SK-N-SH (cell line): Measurements from ENCODE around the gene IL11. TPM values are rescaled to one million over a fixed set of nuclear protein-coding genes. Genes with fewer than 3 reads are reported as not detected.

Source experiments
- CTCF ChIA-PET: fragments of 300-600, 350-600 bp; formaldehyde crosslinking; extraction: SDS; loops from one replicate; lab custom pipeline; 2021; lab: Yijun Ruan, JAX
- POLR2A ChIA-PET: fragments of 350-600 bp; sonication (Branson Sonifier 250); formaldehyde crosslinking; extraction: SDS; loops from one replicate; lab custom pipeline; 2020; ENCODE audit warnings: antibody characterized with exemption, inconsistent platforms; lab: Yijun Ruan, JAX
- DNase-seq: peaks from one replicate; pipeline ENCODE4 v3.0.0; 2012
- H2AFZ ChIP-seq: fragments of 200-600 bp; sonication (generic); 2 replicates; pipeline ENCODE4 v1.8.1; 2016; ENCODE audit warnings: antibody characterized with exemption, mild to moderate bottlenecking, low read depth
- H3F3A ChIP-seq: fragments of 200-600 bp; sonication (generic); replicated peaks from 2 replicates; pipeline ENCODE3; 2016; ENCODE audit warnings: antibody characterized with exemption, mild to moderate bottlenecking; ENCODE audit not compliant: insufficient read depth
- H3K27ac ChIP-seq, 2 experiments: fragments of 200-500 bp in 1 of 2; fragments of 200-600 bp in 1 of 2; sonication (Bioruptor generic) in 1 of 2; sonication (generic), shearing (Covaris generic) in 1 of 2; 2 replicates each; pipeline versions ENCODE4 v1.5.1 to v1.6.1; 2014 to 2016; ENCODE audit warnings: low read depth in 2 of 2, inconsistent platforms in 1 of 2, low read length in 1 of 2, mild to moderate bottlenecking in 1 of 2, mixed read lengths in 1 of 2
- H3K27me3 ChIP-seq: fragments of 200-600 bp; sonication (generic), shearing (Covaris generic); 2 replicates; pipeline ENCODE4 v1.6.1; 2016; ENCODE audit warnings: mixed run types; ENCODE audit not compliant: insufficient read depth
- H3K36me3 ChIP-seq, 2 experiments: fragments of 200-500 bp in 1 of 2; fragments of 200-600 bp in 1 of 2; sonication (Bioruptor generic) in 1 of 2; sonication (generic) in 1 of 2; replicated peaks in 1 of 2; 2 replicates each; pipeline versions ENCODE3 to v1.5.1; 2014 to 2016; ENCODE audit warnings: low read length in 1 of 2, mild to moderate bottlenecking in 1 of 2; ENCODE audit not compliant: insufficient read depth in 2 of 2, control insufficient read depth in 1 of 2
- H3K4me1 ChIP-seq, 2 experiments: fragments of 200-500 bp in 1 of 2; fragments of 200-600 bp in 1 of 2; sonication (Bioruptor generic) in 1 of 2; sonication (generic), shearing (Covaris generic) in 1 of 2; 2 replicates each; pipeline versions ENCODE4 v1.5.1 to v1.6.1; 2014 to 2016; ENCODE audit warnings: low read depth in 1 of 2, low read length in 1 of 2, mixed run types in 1 of 2; ENCODE audit not compliant: insufficient read depth in 2 of 2, control insufficient read depth in 1 of 2
- H3K4me2 ChIP-seq: fragments of 200-600 bp; sonication (generic), shearing (Covaris generic); 2 replicates; pipeline ENCODE4 v1.6.1; 2017; ENCODE audit warnings: mixed run types
- H3K4me3 ChIP-seq, 2 experiments: fragments of 200-500 bp in 1 of 2; fragments of 200-600 bp in 1 of 2; sonication (Bioruptor generic) in 1 of 2; sonication (generic), shearing (Covaris generic) in 1 of 2; 2 replicates each; pipeline versions ENCODE4 v1.5.1 to v1.8.1; 2014 to 2016; ENCODE audit warnings: low read depth in 2 of 2, inconsistent platforms in 1 of 2, low read length in 1 of 2, mild to moderate bottlenecking in 1 of 2, mixed read lengths in 1 of 2, moderate library complexity in 1 of 2
- H3K79me2 ChIP-seq: fragments of 200-600 bp; sonication (generic); 2 replicates; pipeline ENCODE4 v1.8.1; 2017; ENCODE audit warnings: mild to moderate bottlenecking; ENCODE audit not compliant: insufficient read depth
- H3K9ac ChIP-seq: fragments of 200-600 bp; sonication (generic); 2 replicates; pipeline ENCODE4 v1.6.1; 2017; ENCODE audit warnings: mixed run types
- H3K9me2 ChIP-seq: fragments of 200-600 bp; sonication (generic); 2 replicates; pipeline ENCODE4 v1.6.1; 2017; ENCODE audit warnings: mixed run types
- H3K9me3 ChIP-seq: fragments of 200-600 bp; sonication (generic); 2 replicates; pipeline ENCODE4 v1.6.1; 2017; ENCODE audit warnings: mixed run types, mild to moderate bottlenecking, moderate library complexity
- H4K20me1 ChIP-seq: fragments of 200-600 bp; sonication (generic); 2 replicates; pipeline ENCODE4 v1.6.1; 2017; ENCODE audit warnings: mild to moderate bottlenecking, mixed run types; ENCODE audit not compliant: insufficient read depth
- ELF1 ChIP-seq: IDR thresholded peaks from 2 replicates; pipeline ENCODE4 v1.4.0; 2012
- EP300 ChIP-seq, 2 experiments: IDR thresholded peaks; 2 replicates each; pipeline versions ENCODE4 v1.4.0 to v1.6.1; 2012; ENCODE audit warnings: borderline replicate concordance in 1 of 2, low read depth in 1 of 2, low read length in 1 of 2
- FOXJ3 ChIP-seq: sonication (generic); formaldehyde crosslinking; IDR thresholded peaks from 2 replicates; pipeline ENCODE4 v1.5.1; 2020; ENCODE audit warnings: mild to moderate bottlenecking, missing genetic modification reagents
- JUND ChIP-seq: IDR thresholded peaks from 2 replicates; pipeline ENCODE4 v1.4.0; 2012
- MAX ChIP-seq: IDR thresholded peaks from 2 replicates; pipeline ENCODE4 v1.4.0; 2012; ENCODE audit warnings: low read depth
- MEF2A ChIP-seq: IDR thresholded peaks from 2 replicates; pipeline ENCODE4 v1.4.0; 2012; ENCODE audit warnings: low read depth, borderline replicate concordance
- MXI1 ChIP-seq: IDR thresholded peaks from 2 replicates; pipeline ENCODE4 v1.6.1; 2012; ENCODE audit warnings: mild to moderate bottlenecking, low read depth, low read length, improper control_type of control experiment
- NFIC ChIP-seq: IDR thresholded peaks from 2 replicates; pipeline ENCODE4 v1.4.0; 2012; ENCODE audit warnings: borderline replicate concordance
- NRF1 ChIP-seq: IDR thresholded peaks from 2 replicates; pipeline ENCODE4 v1.6.1; 2012; ENCODE audit warnings: low read depth, mild to moderate bottlenecking, low read length
- PBX3 ChIP-seq: IDR thresholded peaks from 2 replicates; pipeline ENCODE4; 2012
- POLR2AphosphoS5 ChIP-seq: IDR thresholded peaks from 2 replicates; pipeline ENCODE4 v1.6.1; 2012; ENCODE audit warnings: low read depth, low read length
- RCOR1 ChIP-seq: fragments of 150-350 bp; IDR thresholded peaks from 2 replicates; pipeline ENCODE4 v1.6.1; 2017; ENCODE audit warnings: antibody characterized with exemption, low read length
- RFX5 ChIP-seq: IDR thresholded peaks from 2 replicates; pipeline ENCODE4 v1.6.1; 2012; ENCODE audit warnings: mild to moderate bottlenecking, improper control_type of control experiment, low read length
- RXRA ChIP-seq: IDR thresholded peaks from 2 replicates; pipeline ENCODE4 v1.4.0; 2012; ENCODE audit warnings: low read depth, mild to moderate bottlenecking, borderline replicate concordance
- TCF12 ChIP-seq: IDR thresholded peaks from 2 replicates; pipeline ENCODE4 v1.4.0; 2012
- USF1 ChIP-seq: IDR thresholded peaks from 2 replicates; pipeline ENCODE4 v1.4.0; 2012; ENCODE audit warnings: low read depth, borderline replicate concordance
- USF2 ChIP-seq: fragments of 150-350 bp; IDR thresholded peaks from 2 replicates; pipeline ENCODE4 v1.6.1; 2017; ENCODE audit warnings: antibody characterized with exemption, low read length, low read depth, borderline replicate concordance
- ZBTB33 ChIP-seq: IDR thresholded peaks from 2 replicates; pipeline ENCODE4 v1.4.0; 2012; ENCODE audit warnings: low read depth, borderline replicate concordance
- WGBS: methylation state at CpG from one replicate; pipeline ENCODE4 v1.1.6; 2017; ENCODE audit warnings: low lambda C conversion rate; 5-methylcytosine and 5-hydroxymethylcytosine counted together
- polyA plus RNA-seq, 3 experiments: library from polyadenylated mRNA; depleted of rRNA; stranded (reverse); fragments of >200 nt; gene quantifications; 2 replicates each; pipeline ENCODE4 v1.2.3, GENCODE V29; 2012
- TF ChIP-seq, protein P1 (sequence below): fragments of 150-350 bp; IDR thresholded peaks from 2 replicates; pipeline ENCODE4 v1.6.1; 2016; ENCODE audit warnings: mild to moderate bottlenecking, low read depth, low read length

Gene IL11
- polyA plus RNA-seq, 1 of the 3 experiments (the other 2 are of a cell fraction) = 13.2 TPM

GRCh38 chr19:55368701-55369563 lies 1.3 kb downstream of the IL11 start (continued):
- TF ChIP-seq PBX3 (no peak), EP300 (IDR thresholded peaks at IDR 0.05; ENCODE audit: borderline replicate concordance in 1 of 2, low read depth in 1 of 2, low read length in 1 of 2) (no peak)

DNA sequence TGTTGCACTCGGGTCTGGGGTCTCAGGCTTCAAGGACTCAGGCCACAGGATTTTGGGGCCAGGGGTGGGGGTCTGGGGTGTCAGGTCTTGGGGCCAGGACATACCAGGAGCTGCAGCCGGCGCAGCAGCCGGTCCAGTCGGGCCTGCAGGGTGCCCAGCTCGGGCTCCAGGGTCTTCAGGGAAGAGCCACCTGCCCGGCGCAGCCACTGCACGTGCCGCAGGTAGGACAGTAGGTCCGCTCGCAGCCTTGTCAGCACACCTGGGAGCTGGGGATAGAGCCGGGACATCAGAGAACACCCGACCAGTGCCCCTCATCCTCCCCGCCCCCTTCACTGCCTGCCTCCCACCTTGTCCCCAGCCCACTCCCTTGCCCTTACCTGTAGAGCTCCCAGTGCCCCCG lies 2.2 kb downstream of the IL11 start:
- Histone ChIP-seq H3K36me3 (peaks cover 0 to 4% of the 10 kb centered on the region in 2 experiments), H3K9ac (no peak overlapping the region), H3K9me2 (no peaks in the 10 kb centered on the region), H3F3A (peaks cover 29% of the 10 kb centered on the region), H3K79me2 (peaks cover 14% of the 10 kb centered on the region), H4K20me1 (no peaks in the 10 kb centered on the region), H3K27ac (no peak overlapping the region), H3K4me2 (0 out of 2 replicates have a peak overlapping the region, but pooled peaks have one; percentile 76), H3K4me1 (peaks cover 17 to 18% of the 10 kb centered on the region in 2 experiments; a peak in 3 of 4 replicates), H3K27me3 (no peaks in the 10 kb centered on the region), H3K9me3 (no peaks in the 10 kb centered on the region), H3K4me3 (no peak overlapping the region), H2AFZ (no peak overlapping the region)
- ChIA-PET CTCF (interaction anchor here (1.1 to 2.5 kb wide), 6 partner anchors 16 to 281 kb away, joined by 3 to 10 read pairs (median 6); partner anchors contain the start of genes KMT5C and TMEM238), POLR2A (interaction anchor here (0.7 to 2.8 kb wide), 2 partner anchors 15 to 39 kb away, joined by 3 to 14 read pairs; partner anchors contain the start of genes TMEM238 and UBE2S)
- DNase-seq = no peak
- TF ChIP-seq FOXJ3 (CRISPR knock-in tag) (no peak), NRF1 (no peak), NFIC (no peak), MXI1 (no peak), USF1 (no peak), ZBTB33 (no peak), MAX (no peak), JUND (no peak), PBX3 (no peak), ELF1 (no peak), RXRA (no peak), TCF12 (no peak), RCOR1 (no peak), POLR2AphosphoS5 (no peak), MEF2A (no peak), RFX5 (no peak), USF2 (no peak)
- TF ChIP-seq, protein P1, sequence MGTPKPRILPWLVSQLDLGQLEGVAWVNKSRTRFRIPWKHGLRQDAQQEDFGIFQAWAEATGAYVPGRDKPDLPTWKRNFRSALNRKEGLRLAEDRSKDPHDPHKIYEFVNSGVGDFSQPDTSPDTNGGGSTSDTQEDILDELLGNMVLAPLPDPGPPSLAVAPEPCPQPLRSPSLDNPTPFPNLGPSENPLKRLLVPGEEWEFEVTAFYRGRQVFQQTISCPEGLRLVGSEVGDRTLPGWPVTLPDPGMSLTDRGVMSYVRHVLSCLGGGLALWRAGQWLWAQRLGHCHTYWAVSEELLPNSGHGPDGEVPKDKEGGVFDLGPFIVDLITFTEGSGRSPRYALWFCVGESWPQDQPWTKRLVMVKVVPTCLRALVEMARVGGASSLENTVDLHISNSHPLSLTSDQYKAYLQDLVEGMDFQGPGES = no peak
- WGBS = 86% methylated on average over 9 of the region's 16 CpGs
